Measurements from ENCODE around the gene TJP1. TPM values are rescaled to one million over a fixed set of nuclear protein-coding genes. Genes with fewer than 3 reads are reported as not detected.

The TJP1 gene
- total and polyA plus RNA-seq, 2 donors (not counting 1 experiment from before 2014, with no cell fraction given) = 0.10 TPM; not detected in 1

DNA sequence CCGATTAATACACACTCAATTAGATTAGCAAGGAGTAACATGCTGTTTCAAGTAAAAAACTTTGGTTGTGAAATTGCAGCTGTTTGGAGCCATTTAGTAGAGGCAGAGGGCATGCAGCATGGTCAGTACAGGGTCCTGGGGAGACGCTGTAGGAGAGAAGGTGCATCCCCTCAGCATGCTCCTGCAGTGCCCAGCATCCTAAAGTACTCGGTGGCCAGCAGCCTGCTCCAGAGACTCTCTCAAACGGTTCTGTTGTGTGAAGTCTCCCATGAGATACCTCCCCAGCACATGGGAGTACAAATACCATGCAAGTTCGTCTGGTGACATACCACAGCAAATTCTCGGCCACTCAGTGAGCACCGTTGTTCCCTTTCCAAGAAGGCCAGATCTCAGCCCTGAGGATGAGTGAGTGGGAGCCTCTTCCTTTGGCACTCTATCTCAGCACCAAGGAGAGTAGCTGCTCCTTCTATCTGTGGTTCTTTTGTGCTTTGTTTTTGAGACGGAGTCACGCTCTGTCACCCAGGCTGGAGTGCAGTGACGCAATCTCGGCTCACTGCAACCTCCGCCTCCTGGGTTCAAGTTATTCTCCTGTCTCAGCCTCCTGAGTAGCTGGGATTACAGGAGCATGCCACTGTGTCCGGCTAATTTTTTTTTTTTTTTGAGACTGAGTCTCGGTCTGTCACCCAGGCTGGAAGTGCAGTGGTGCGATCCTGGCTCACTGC, 72.7 kb downstream of the TJP1 start:
- H3K4me2 ChIP-seq (replicated peaks; ENCODE audit: low read depth, low read length, poor library complexity, severe bottlenecking) = no peak overlapping the region
- no peak for ATAC-seq (ENCODE audit: low read depth)
- CTCF ChIA-PET = no interaction called here
- Mint-ChIP-seq H3K4me3 (no peak overlapping the region), H3K27ac (no peak overlapping the region), H3K27me3 (peaks cover 6% of the 10 kb centered on the region), H3K9me3 (ENCODE audit: insufficient read depth) (peaks cover 3% of the 10 kb centered on the region), H3K4me1 (no peaks in the 10 kb centered on the region)
- no peak overlapping the region for H3K4me3 ChIP-seq (ENCODE audit: control extremely low read depth in 1 of 5, extremely low read depth in 1 of 5, insufficient read depth in 1 of 5, low read depth in 2 of 5, low read length in 4 of 5)
- no peak overlapping the region for H3K27ac ChIP-seq (ENCODE audit: low read length in 2 of 2)
- no peaks in the 10 kb centered on the region for H3K27me3 ChIP-seq (replicated peaks in 1 of 4; ENCODE audit: control extremely low read depth in 1 of 4, control insufficient read depth in 3 of 4, insufficient read depth in 4 of 4, low read length in 3 of 4)
- POLR2A ChIA-PET = no interaction called here
- H2AFZ ChIP-seq (ENCODE audit: insufficient read depth, low read depth, low read length, poor library complexity, severe bottlenecking) = no peak overlapping the region
- no peaks in the 10 kb centered on the region for H3K36me3 ChIP-seq (replicated peaks in 1 of 2; ENCODE audit: control extremely low read depth in 1 of 2, control insufficient read depth in 1 of 2, extremely low read depth in 1 of 2, insufficient read depth in 2 of 2, low read length in 1 of 2)
- no peaks in the 10 kb centered on the region for H3K79me2 ChIP-seq (ENCODE audit: control insufficient read depth, insufficient read depth, low read length)
- no peaks in the 10 kb centered on the region for H3K9me3 ChIP-seq (ENCODE audit: control extremely low read depth in 1 of 3, control insufficient read depth in 2 of 3, insufficient read depth in 1 of 3, low read length in 2 of 3)
- H4K20me1 ChIP-seq (ENCODE audit: control insufficient read depth, insufficient read depth, low read length, poor library complexity, severe bottlenecking) = no peaks in the 10 kb centered on the region
- H3K4me1 ChIP-seq (ENCODE audit: control insufficient read depth in 2 of 2, insufficient read depth in 2 of 2, low read length in 2 of 2) = no peaks in the 10 kb centered on the region
- no peak for TF ChIP-seq EZH2 (IDR thresholded peaks at IDR 0.05; ENCODE audit: borderline replicate concordance, insufficient read depth, low read depth, low read length, poor library complexity, severe bottlenecking)
- TF ChIP-seq, protein P1, sequence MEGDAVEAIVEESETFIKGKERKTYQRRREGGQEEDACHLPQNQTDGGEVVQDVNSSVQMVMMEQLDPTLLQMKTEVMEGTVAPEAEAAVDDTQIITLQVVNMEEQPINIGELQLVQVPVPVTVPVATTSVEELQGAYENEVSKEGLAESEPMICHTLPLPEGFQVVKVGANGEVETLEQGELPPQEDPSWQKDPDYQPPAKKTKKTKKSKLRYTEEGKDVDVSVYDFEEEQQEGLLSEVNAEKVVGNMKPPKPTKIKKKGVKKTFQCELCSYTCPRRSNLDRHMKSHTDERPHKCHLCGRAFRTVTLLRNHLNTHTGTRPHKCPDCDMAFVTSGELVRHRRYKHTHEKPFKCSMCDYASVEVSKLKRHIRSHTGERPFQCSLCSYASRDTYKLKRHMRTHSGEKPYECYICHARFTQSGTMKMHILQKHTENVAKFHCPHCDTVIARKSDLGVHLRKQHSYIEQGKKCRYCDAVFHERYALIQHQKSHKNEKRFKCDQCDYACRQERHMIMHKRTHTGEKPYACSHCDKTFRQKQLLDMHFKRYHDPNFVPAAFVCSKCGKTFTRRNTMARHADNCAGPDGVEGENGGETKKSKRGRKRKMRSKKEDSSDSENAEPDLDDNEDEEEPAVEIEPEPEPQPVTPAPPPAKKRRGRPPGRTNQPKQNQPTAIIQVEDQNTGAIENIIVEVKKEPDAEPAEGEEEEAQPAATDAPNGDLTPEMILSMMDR (IDR thresholded peaks at IDR 0.05) = no peak
- intact Hi-C loops (cut with micrococcal nuclease) = no loop called here
- no peak overlapping the region for H3K9ac ChIP-seq (ENCODE audit: low read length)
- no peak for DNase-seq
- WGBS (ENCODE audit: insufficient coverage) = 88% methylated on average over 10 of the region's 15 CpGs

DNA sequence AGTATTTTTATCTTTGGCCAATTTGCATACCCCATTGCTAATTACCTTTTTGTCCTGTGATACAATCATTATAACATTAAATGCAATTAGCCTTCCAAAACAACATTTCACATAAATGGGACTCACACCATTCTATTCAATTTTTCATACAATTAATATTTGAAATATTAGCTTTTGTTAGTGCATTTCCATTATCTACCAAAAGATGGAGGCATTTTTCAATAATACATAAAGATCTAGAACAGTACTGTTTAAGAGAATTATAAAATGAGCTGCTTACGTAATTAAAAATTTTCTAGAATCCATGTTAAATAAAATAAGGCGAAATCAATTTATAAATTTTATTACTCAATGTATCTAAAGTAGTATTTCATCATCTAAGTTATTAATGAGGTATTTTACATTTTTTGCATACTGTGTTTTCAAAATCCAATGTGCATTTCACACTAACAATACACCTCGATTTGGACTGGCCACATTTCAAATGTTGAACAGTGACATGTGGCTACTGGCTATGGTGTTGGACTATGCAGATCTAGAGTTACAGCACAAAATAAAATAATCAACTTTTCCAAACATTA, 74.3 kb downstream of the TJP1 start:
- no peak overlapping the region for H3K4me3 Mint-ChIP-seq
- no peak overlapping the region for H3K4me3 ChIP-seq (ENCODE audit: control extremely low read depth in 1 of 5, extremely low read depth in 1 of 5, insufficient read depth in 1 of 5, low read depth in 2 of 5, low read length in 4 of 5)
- no peaks in the 10 kb centered on the region for H3K9me3 Mint-ChIP-seq (ENCODE audit: insufficient read depth)
- H3K9me3 ChIP-seq (ENCODE audit: control extremely low read depth in 1 of 3, control insufficient read depth in 2 of 3, insufficient read depth in 1 of 3, low read length in 2 of 3) = no peaks in the 10 kb centered on the region
- WGBS (ENCODE audit: insufficient coverage) = no CpG with 5 or more reads among the region's 3 CpGs
- no peaks in the 10 kb centered on the region for H3K36me3 ChIP-seq (replicated peaks in 1 of 2; ENCODE audit: control extremely low read depth in 1 of 2, control insufficient read depth in 1 of 2, extremely low read depth in 1 of 2, insufficient read depth in 2 of 2, low read length in 1 of 2)
- no peak overlapping the region for H3K27ac Mint-ChIP-seq
- H4K20me1 ChIP-seq (ENCODE audit: control insufficient read depth, insufficient read depth, low read length, poor library complexity, severe bottlenecking) = no peaks in the 10 kb centered on the region
- no peak for ATAC-seq (ENCODE audit: low read depth)
- H3K4me1 ChIP-seq (ENCODE audit: control insufficient read depth in 2 of 2, insufficient read depth in 2 of 2, low read length in 2 of 2) = no peaks in the 10 kb centered on the region
- DNase-seq = no peak
- intact Hi-C loops (cut with micrococcal nuclease) = no loop called here
- no peak for TF ChIP-seq EZH2 (IDR thresholded peaks at IDR 0.05; ENCODE audit: borderline replicate concordance, insufficient read depth, low read depth, low read length, poor library complexity, severe bottlenecking)
- TF ChIP-seq, protein P1 (IDR thresholded peaks at IDR 0.05) = no peak
- ChIA-PET POLR2A (no interaction called here), CTCF (no interaction called here)
- no peaks in the 10 kb centered on the region for H3K4me1 Mint-ChIP-seq
- no peaks in the 10 kb centered on the region for H3K27me3 ChIP-seq (replicated peaks in 1 of 4; ENCODE audit: control extremely low read depth in 1 of 4, control insufficient read depth in 3 of 4, insufficient read depth in 4 of 4, low read length in 3 of 4)
- peaks cover 6% of the 10 kb centered on the region for H3K27me3 Mint-ChIP-seq
- H2AFZ ChIP-seq (ENCODE audit: insufficient read depth, low read depth, low read length, poor library complexity, severe bottlenecking) = no peak overlapping the region
- no peaks in the 10 kb centered on the region for H3K79me2 ChIP-seq (ENCODE audit: control insufficient read depth, insufficient read depth, low read length)
- no peak overlapping the region for H3K27ac ChIP-seq (ENCODE audit: low read length in 2 of 2)
- no peak overlapping the region for H3K4me2 ChIP-seq (replicated peaks; ENCODE audit: low read depth, low read length, poor library complexity, severe bottlenecking)
- no peak overlapping the region for H3K9ac ChIP-seq (ENCODE audit: low read length)

All from B cell (primary cell).